ENCODE data around the gene GALNT6.

- TF ChIP-seq, protein P1, sequence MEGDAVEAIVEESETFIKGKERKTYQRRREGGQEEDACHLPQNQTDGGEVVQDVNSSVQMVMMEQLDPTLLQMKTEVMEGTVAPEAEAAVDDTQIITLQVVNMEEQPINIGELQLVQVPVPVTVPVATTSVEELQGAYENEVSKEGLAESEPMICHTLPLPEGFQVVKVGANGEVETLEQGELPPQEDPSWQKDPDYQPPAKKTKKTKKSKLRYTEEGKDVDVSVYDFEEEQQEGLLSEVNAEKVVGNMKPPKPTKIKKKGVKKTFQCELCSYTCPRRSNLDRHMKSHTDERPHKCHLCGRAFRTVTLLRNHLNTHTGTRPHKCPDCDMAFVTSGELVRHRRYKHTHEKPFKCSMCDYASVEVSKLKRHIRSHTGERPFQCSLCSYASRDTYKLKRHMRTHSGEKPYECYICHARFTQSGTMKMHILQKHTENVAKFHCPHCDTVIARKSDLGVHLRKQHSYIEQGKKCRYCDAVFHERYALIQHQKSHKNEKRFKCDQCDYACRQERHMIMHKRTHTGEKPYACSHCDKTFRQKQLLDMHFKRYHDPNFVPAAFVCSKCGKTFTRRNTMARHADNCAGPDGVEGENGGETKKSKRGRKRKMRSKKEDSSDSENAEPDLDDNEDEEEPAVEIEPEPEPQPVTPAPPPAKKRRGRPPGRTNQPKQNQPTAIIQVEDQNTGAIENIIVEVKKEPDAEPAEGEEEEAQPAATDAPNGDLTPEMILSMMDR (IDR thresholded peaks at IDR 0.05 in 8 of 11, conservative IDR thresholded peaks at IDR 0.05 in 3 of 11): no peak
- no peak for TF ChIP-seq POLR2AphosphoS5 (IDR thresholded peaks at IDR 0.05)
Observed at GRCh38 chr12:51437431-51437830, 46.2 kb upstream of the GALNT6 start.
